Stimulated activated CD8-positive, alpha-beta memory T cell treated with anti-CD3 and anti-CD28 coated beads, Interleukin-2, amount 100 ng/mL, for 48 hours (primary cell): ENCODE results near the gene STX10.

ENCODE experiments used
- DNase-seq, 2 donors: peaks; one replicate each; pipeline ENCODE4 v3.0.0-alpha.2; 2020; ENCODE audit warnings: low read depth in 2 of 2

The STX10 gene

GRCh38 chr19:13139633-13140311, 10.4 kb downstream of the STX10 start:
- no peak for DNase-seq

GRCh38 chr19:13138916-13139198, 11.3 kb downstream of the STX10 start:
- DNase-seq, result no peak

GRCh38 chr19:13138171-13138915, 11.8 kb downstream of the STX10 start:
- DNase-seq, result no peak

- DNase-seq, result no peak
Observed at GRCh38 chr19:13137290-13137794, 12.8 kb downstream of the STX10 start.

- DNase-seq, result no peak
Observed at GRCh38 chr19:13135068-13136062, 14.8 kb downstream of the STX10 start.

- no peak for DNase-seq
Observed at GRCh38 chr19:13134626-13135025, 15.5 kb downstream of the STX10 start.

- DNase-seq, result no peak
Observed at GRCh38 chr19:13133241-13133870, 16.8 kb downstream of the STX10 start.

- peak in 1 of 2 donors; percentile 59 for DNase-seq
Observed at GRCh38 chr19:13132471-13133180, 17.5 kb downstream of the STX10 start.

GRCh38 chr19:13130886-13131490, 19.2 kb downstream of the STX10 start:
- DNase-seq, result no peak

- DNase-seq, result no peak
Observed at GRCh38 chr19:13129384-13129783, 20.8 kb downstream of the STX10 start.

GRCh38 chr19:13128583-13128982, 21.6 kb downstream of the STX10 start:
- DNase-seq, result no peak

GRCh38 chr19:13127811-13128575, 22.2 kb downstream of the STX10 start:
- DNase-seq, result no peak

- DNase-seq, result no peak
Observed at GRCh38 chr19:13127051-13127450, 23.1 kb downstream of the STX10 start.

GRCh38 chr19:13122980-13123957, 26.9 kb downstream of the STX10 start:
- DNase-seq, result no peak

- no peak for DNase-seq
Observed at GRCh38 chr19:13122275-13122878, 27.8 kb downstream of the STX10 start.

- no peak for DNase-seq
Observed at GRCh38 chr19:13121551-13122274, 28.5 kb downstream of the STX10 start.

- no peak for DNase-seq
Observed at GRCh38 chr19:13120817-13121216, 29.4 kb downstream of the STX10 start.

- DNase-seq, result no peak
Observed at GRCh38 chr19:13120031-13120430, 30.1 kb downstream of the STX10 start.
